H1 (cell line): Measurements from ENCODE around the gene ECE2. TPM values are rescaled to one million over a fixed set of nuclear protein-coding genes. Genes with fewer than 3 reads are reported as not detected.
"Not testable (repeated sequence)": the region's sequence is repeated elsewhere in the genome, so short reads cannot be mapped to it uniquely, and the experiment has no call there.

Source experiments
- CTCF ChIA-PET: fragments of 300-600 bp; sonication (Branson Sonifier 250); formaldehyde crosslinking; loops from one replicate; lab custom pipeline; 2021; ENCODE audit not compliant: partially characterized antibody; lab: Charles Lee
- POLR2A ChIA-PET: fragments of 300-600 bp; sonication (Branson Sonifier 250); formaldehyde crosslinking; loops from one replicate; lab custom pipeline; 2021; ENCODE audit warnings: inconsistent platforms; ENCODE audit not compliant: partially characterized antibody; lab: Charles Lee
- DNase-seq, 2 experiments: peaks; one replicate each; pipeline versions ENCODE4 v3.0.0 to v3.0.0-alpha.2; 2010 to 2022; ENCODE audit warnings: low spot score in 2 of 2, low read depth in 1 of 2, mixed read lengths in 1 of 2
- FAIRE-seq: peaks from 2 replicates; lab custom pipeline; 2011; peaks lifted over from hg19 to GRCh38; lab: Jason Lieb, UNC
- H2AFZ ChIP-seq: 2 replicates; pipeline ENCODE4 v1.8.1; 2012; ENCODE audit warnings: low read length, inconsistent platforms
- H2AK5ac ChIP-seq: 2 replicates; pipeline ENCODE4 v1.6.1; 2013; ENCODE audit warnings: low read depth, low read length
- H2BK120ac ChIP-seq: replicated peaks from 2 replicates; pipeline ENCODE3; 2013; ENCODE audit warnings: low read depth, low read length, inconsistent platforms
- H2BK12ac ChIP-seq: 2 replicates; pipeline ENCODE4 v1.6.1; 2013; ENCODE audit warnings: low read depth, low read length
- H2BK15ac ChIP-seq: 2 replicates; pipeline ENCODE4 v1.6.1; 2013; ENCODE audit warnings: low read length
- H2BK20ac ChIP-seq: 2 replicates; pipeline ENCODE4 v1.6.1; 2013; ENCODE audit warnings: low read length
- H2BK5ac ChIP-seq: 2 replicates; pipeline ENCODE4 v1.6.1; 2013; ENCODE audit warnings: low read depth, low read length
- H3K14ac ChIP-seq: 2 replicates; pipeline ENCODE4 v1.6.1; 2013; ENCODE audit warnings: inconsistent platforms; ENCODE audit not compliant: insufficient read length
- H3K18ac ChIP-seq: 2 replicates; pipeline ENCODE4 v1.6.1; 2013; ENCODE audit warnings: low read length; ENCODE audit errors: extremely low read depth
- H3K23ac ChIP-seq: 2 replicates; pipeline ENCODE4 v1.6.1; 2013; ENCODE audit warnings: inconsistent platforms; ENCODE audit not compliant: insufficient read length
- H3K23me2 ChIP-seq: 2 replicates; pipeline ENCODE4 v1.6.1; 2013; ENCODE audit warnings: low read depth, low read length
- H3K27ac ChIP-seq: 2 replicates; pipeline ENCODE4 v1.6.1; 2011; ENCODE audit warnings: low read depth, low read length, inconsistent platforms
- H3K27me3 ChIP-seq, 4 experiments: replicated peaks in 1 of 4; 1 replicate in 1 of 4; 2 replicates in 3 of 4; pipeline versions ENCODE4 v1.6.1 to v1.8.1; 2011 to 2013; ENCODE audit warnings: low read length in 3 of 4, mild to moderate bottlenecking in 3 of 4, inconsistent platforms in 2 of 4, mixed read lengths in 2 of 4, moderate library complexity in 1 of 4; ENCODE audit not compliant: control insufficient read depth in 3 of 4, insufficient read depth in 3 of 4; ENCODE audit errors: extremely low read depth in 1 of 4
- H3K36me3 ChIP-seq, 4 experiments: 2 replicates each; pipeline versions ENCODE4 v1.6.1 to v1.8.1; 2011 to 2013; ENCODE audit warnings: mild to moderate bottlenecking in 4 of 4, low read length in 3 of 4, moderate library complexity in 2 of 4, control low read depth in 1 of 4, inconsistent platforms in 1 of 4; ENCODE audit not compliant: insufficient read depth in 4 of 4, control insufficient read depth in 2 of 4
- H3K4ac ChIP-seq: replicated peaks from 2 replicates; pipeline ENCODE3; 2013; ENCODE audit warnings: low read length, low read depth, mixed read lengths, inconsistent platforms; ENCODE audit not compliant: insufficient read length
- H3K4me1 ChIP-seq, 4 experiments: replicated peaks in 1 of 4; 1 replicate in 1 of 4; 2 replicates in 3 of 4; pipeline versions ENCODE4 v1.6.1 to v1.8.1; 2011 to 2013; ENCODE audit warnings: low read length in 3 of 4, inconsistent platforms in 2 of 4, mixed read lengths in 1 of 4; ENCODE audit not compliant: insufficient read depth in 4 of 4, control insufficient read depth in 3 of 4
- H3K4me2 ChIP-seq, 2 experiments: 2 replicates each; pipeline versions ENCODE4 v1.6.1 to v1.8.1; 2011 to 2013; ENCODE audit warnings: low read depth in 2 of 2, low read length in 2 of 2, control low read depth in 1 of 2, inconsistent platforms in 1 of 2, mild to moderate bottlenecking in 1 of 2; ENCODE audit not compliant: insufficient read depth in 1 of 2
- H3K4me3 ChIP-seq, 4 experiments: fragments of 200-600, 300-600 bp in 1 of 4; sonication (generic), shearing (Covaris generic), sonication (Bioruptor Twin) in 1 of 4; 2 replicates each; pipeline versions ENCODE4 v1.5.1 to v1.8.1; 2011 to 2016; ENCODE audit warnings: low read length in 4 of 4, low read depth in 3 of 4, control low read depth in 2 of 4, inconsistent platforms in 2 of 4, mild to moderate bottlenecking in 2 of 4, mixed read lengths in 1 of 4, moderate library complexity in 1 of 4; ENCODE audit not compliant: insufficient read depth in 2 of 4; ENCODE audit errors: extremely low read depth in 1 of 4
- H3K56ac ChIP-seq: replicated peaks from 2 replicates; pipeline ENCODE3; 2013; ENCODE audit warnings: low read depth, mild to moderate bottlenecking, mixed read lengths, low read length, inconsistent platforms; ENCODE audit not compliant: insufficient read length
- H3K79me1 ChIP-seq: 2 replicates; pipeline ENCODE4 v1.6.1; 2013; ENCODE audit warnings: low read depth, low read length, control low read depth
- H3K79me2 ChIP-seq, 2 experiments: 2 replicates each; pipeline versions ENCODE4 v1.6.1 to v1.8.1; 2012 to 2013; ENCODE audit warnings: low read length in 2 of 2, mild to moderate bottlenecking in 2 of 2, inconsistent platforms in 1 of 2; ENCODE audit not compliant: insufficient read depth in 2 of 2, control insufficient read depth in 1 of 2
- H3K9ac ChIP-seq, 4 experiments: replicated peaks in 1 of 4; 1 replicate in 1 of 4; 2 replicates in 3 of 4; pipeline versions ENCODE4 v1.6.1 to v1.8.1; 2011 to 2013; ENCODE audit warnings: low read depth in 3 of 4, low read length in 3 of 4, control low read depth in 2 of 4, mild to moderate bottlenecking in 2 of 4, moderate library complexity in 2 of 4, inconsistent platforms in 1 of 4; ENCODE audit errors: extremely low read depth in 1 of 4
- H3K9me3 ChIP-seq, 2 experiments: 2 replicates each; pipeline versions ENCODE4 v1.6.1 to v1.8.1; 2012 to 2013; ENCODE audit warnings: mild to moderate bottlenecking in 2 of 2, moderate library complexity in 2 of 2, control low read depth in 1 of 2, inconsistent platforms in 1 of 2, low read depth in 1 of 2, low read length in 1 of 2, mixed read lengths in 1 of 2; ENCODE audit not compliant: insufficient read depth in 2 of 2
- H4K20me1 ChIP-seq, 2 experiments: replicated peaks in 1 of 2; 2 replicates each; pipeline versions ENCODE3 to v1.8.1; 2011 to 2013; ENCODE audit warnings: inconsistent platforms in 2 of 2, low read length in 2 of 2, mild to moderate bottlenecking in 1 of 2; ENCODE audit not compliant: insufficient read depth in 2 of 2, control insufficient read depth in 1 of 2
- H4K5ac ChIP-seq: 2 replicates; pipeline ENCODE4 v1.6.1; 2013; ENCODE audit warnings: low read length, low read depth, mixed read lengths, inconsistent platforms; ENCODE audit not compliant: insufficient read length
- H4K8ac ChIP-seq: 2 replicates; pipeline ENCODE4 v1.8.0; 2013; ENCODE audit warnings: mild to moderate bottlenecking, moderate library complexity, low read length, inconsistent platforms; ENCODE audit not compliant: insufficient read depth; ENCODE audit errors: extremely low read depth
- H4K91ac ChIP-seq: replicated peaks from 2 replicates; pipeline ENCODE3; 2013; ENCODE audit warnings: low read length, mixed read lengths, inconsistent platforms; ENCODE audit not compliant: insufficient read length
- CTCF ChIP-seq, 3 experiments: IDR thresholded peaks; 1 replicate in 2 of 3; 2 replicates in 1 of 3; pipeline versions ENCODE4 v1.5.1 to v1.6.1; 2011; ENCODE audit warnings: low read length in 3 of 3, mild to moderate bottlenecking in 3 of 3, inconsistent platforms in 2 of 3, low read depth in 1 of 3, moderate library complexity in 1 of 3; ENCODE audit not compliant: insufficient read depth in 1 of 3; ENCODE audit errors: control extremely low read depth in 1 of 3
- WGBS, 2 experiments: shearing (Covaris generic) in 1 of 2; methylation state at CpG; one replicate each; pipeline versions ENCODE4 v1.1.6 to v1.1.7; 2013 to 2015; ENCODE audit warnings: low lambda C conversion rate in 2 of 2, mixed read lengths in 2 of 2, inconsistent platforms in 1 of 2, low coverage in 1 of 2, missing lambda C conversion rate in 1 of 2; ENCODE audit not compliant: insufficient replicate concordance in 2 of 2, insufficient coverage in 1 of 2, insufficient read length in 1 of 2; ENCODE audit errors: extremely low coverage in 1 of 2, missing lambda C conversion rate in 1 of 2; 5-methylcytosine and 5-hydroxymethylcytosine counted together
- polyA plus RNA-seq, 7 experiments: library from polyadenylated mRNA; depleted of rRNA in 3 of 7; stranded (reverse) in 5 of 7; unstranded in 2 of 7; fragments of >200 nt in 5 of 7; fragments of 200-250 nt in 2 of 7; gene quantifications; 1 replicate in 5 of 7; 2 replicates in 1 of 7; 4 replicates in 1 of 7; pipeline versions ENCODE4 v1.2.1 to v1.2.3, GENCODE V29; 2011 to 2013; ENCODE audit warnings: missing spikeins in 2 of 7, mixed read lengths in 2 of 7
- total RNA-seq: library from RNA; stranded (reverse); fragmentation: NEBNext Ultra II Directional; extraction: Animal tissue kit (Norgen Biotek cat#: 25700); gene quantifications from 2 replicates; pipeline ENCODE4 v1.2.1, GENCODE V29; 2021

ECE2 gene
- total and polyA plus RNA-seq, 2 of the 8 experiments (the other 6 are each of a cell fraction or from before 2014, with no cell fraction given): 0.44 to 0.86 TPM

GRCh38 chr3:184339001-184339400 is 63.2 kb downstream of the ECE2 start (continued):
- TF ChIP-seq CTCF (IDR thresholded peaks at IDR 0.05; ENCODE audit: control extremely low read depth in 1 of 3, insufficient read depth in 1 of 3, low read depth in 1 of 3, low read length in 3 of 3): no peak
- TF ChIP-seq, all 59 proteins: peak for 0

GRCh38 chr3:184339451-184340135 is 63.8 kb downstream of the ECE2 start:
- not testable (repeated sequence) for FAIRE-seq, H3K4ac ChIP-seq, H3K9me3 ChIP-seq, H2BK20ac ChIP-seq, H3K14ac ChIP-seq, DNase-seq, H3K9ac ChIP-seq, H4K5ac ChIP-seq, H3K56ac ChIP-seq, H2BK15ac ChIP-seq, H2AFZ ChIP-seq, H3K27me3 ChIP-seq, H2BK120ac ChIP-seq, H3K18ac ChIP-seq, H4K91ac ChIP-seq, H3K79me1 ChIP-seq, H4K8ac ChIP-seq, H3K79me2 ChIP-seq, H2BK5ac ChIP-seq, H3K27ac ChIP-seq, H2AK5ac ChIP-seq, H2BK12ac ChIP-seq, H3K23ac ChIP-seq, H3K4me3 ChIP-seq
- 92% methylated on average over 17 of the region's 19 CpGs; no CpG with 5 or more reads in 1 of the 2 experiments for WGBS, 2 experiments
- peak overlapping the region in 1 of 2 experiments; percentile 98; a peak in 1 of 4 replicates for H3K4me2 ChIP-seq
- ChIA-PET POLR2A (interaction anchor here (0.9 to 3.6 kb wide), 8 partner anchors 8 to 156 kb away, joined by 3 to 30 read pairs (median 10); partner anchors contain the start of gene EIF4G1), CTCF (interaction anchor here (0.6 to 7.4 kb wide), 8 partner anchors 8 to 1366 kb away, joined by 3 to 49 read pairs (median 10); no protein-coding TSS in a partner anchor)
- H4K20me1 ChIP-seq: peaks cover 14 to 25% of the 10 kb centered on the region in 2 experiments
- peaks cover 14% of the 10 kb centered on the region for H3K23me2 ChIP-seq
- H3K36me3 ChIP-seq: peaks cover 0 to 11% (median 6%) of the 10 kb centered on the region in 4 experiments; a peak in 7 of 8 replicates
- H3K4me1 ChIP-seq: peaks cover 5 to 29% (median 19%) of the 10 kb centered on the region in 4 experiments
